Measurements from ENCODE around the gene FAM114A1.
"Not testable (repeated sequence)": the region's sequence is repeated elsewhere in the genome, so short reads cannot be mapped to it uniquely, and the experiment has no call there.

FAM114A1 gene

DNA sequence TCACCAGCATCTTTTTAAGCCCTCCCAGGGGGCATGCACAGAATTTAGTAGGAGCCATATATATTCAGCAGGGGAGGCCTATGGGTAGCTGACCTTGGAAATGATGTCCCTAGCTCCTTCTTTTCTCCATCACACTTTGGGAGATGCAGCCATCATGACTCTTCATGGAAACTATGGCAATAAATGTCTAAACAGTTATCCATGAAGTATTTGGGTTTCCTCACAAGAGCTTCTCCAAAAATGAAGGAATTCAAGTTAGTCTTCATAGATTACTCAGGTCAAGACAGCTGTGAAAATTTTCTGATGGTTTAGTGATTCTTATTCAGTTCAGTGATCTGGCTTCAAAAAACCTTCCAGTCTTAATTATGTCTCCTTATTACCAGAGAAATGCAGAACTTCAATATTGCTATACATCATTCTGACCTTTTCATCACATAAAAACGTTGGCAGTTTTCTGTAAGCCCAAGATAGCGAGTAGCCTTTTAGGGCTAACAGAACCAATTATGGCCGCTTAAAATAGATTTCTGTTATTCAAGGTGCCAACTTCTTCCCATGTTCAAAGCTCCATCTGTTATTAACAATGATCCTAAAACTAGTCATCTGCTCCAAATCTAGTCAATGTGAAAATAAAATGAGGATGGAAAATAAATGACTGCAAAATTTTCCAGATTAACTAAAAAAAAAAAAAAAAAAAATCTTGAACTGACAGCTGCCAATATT, 112.1 kb downstream of the FAM114A1 start:
- no peak for DNase-seq

DNA sequence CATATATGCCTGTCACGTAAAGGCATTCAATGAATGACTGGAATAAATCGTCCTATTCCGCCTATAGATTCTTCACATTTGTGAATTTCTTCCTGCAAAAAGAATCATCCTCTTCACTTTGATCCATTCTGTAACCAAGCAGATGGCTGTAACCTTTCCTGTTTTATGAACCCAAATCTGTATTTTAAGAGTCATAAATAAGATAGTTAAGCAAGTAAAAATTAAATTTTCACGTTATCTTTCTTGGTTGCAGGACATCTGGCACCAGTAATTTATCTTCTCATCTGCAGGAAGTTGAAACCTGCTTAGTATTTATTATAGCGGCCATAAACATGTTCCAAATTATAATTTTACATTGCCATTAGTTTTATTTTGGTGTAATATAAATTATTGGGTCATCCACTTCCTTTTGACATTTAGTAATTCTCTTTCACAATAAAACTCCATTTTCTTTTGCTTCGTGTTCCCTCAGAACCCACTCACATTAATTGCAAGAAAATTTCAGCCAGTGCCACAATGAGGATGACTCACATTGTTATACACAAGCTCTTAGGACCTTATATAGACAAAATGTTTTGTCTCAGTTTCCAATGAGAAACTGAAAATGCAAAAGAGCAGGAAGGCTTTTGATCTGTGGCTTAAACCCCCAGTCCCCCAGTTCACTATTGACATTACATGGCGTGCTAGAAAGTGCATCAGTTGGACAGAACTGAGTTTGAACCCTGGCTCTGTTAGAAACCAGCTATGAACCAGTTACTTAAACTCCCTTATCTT, 113.5 kb downstream of the FAM114A1 start:
- DNase-seq: no peak

DNA sequence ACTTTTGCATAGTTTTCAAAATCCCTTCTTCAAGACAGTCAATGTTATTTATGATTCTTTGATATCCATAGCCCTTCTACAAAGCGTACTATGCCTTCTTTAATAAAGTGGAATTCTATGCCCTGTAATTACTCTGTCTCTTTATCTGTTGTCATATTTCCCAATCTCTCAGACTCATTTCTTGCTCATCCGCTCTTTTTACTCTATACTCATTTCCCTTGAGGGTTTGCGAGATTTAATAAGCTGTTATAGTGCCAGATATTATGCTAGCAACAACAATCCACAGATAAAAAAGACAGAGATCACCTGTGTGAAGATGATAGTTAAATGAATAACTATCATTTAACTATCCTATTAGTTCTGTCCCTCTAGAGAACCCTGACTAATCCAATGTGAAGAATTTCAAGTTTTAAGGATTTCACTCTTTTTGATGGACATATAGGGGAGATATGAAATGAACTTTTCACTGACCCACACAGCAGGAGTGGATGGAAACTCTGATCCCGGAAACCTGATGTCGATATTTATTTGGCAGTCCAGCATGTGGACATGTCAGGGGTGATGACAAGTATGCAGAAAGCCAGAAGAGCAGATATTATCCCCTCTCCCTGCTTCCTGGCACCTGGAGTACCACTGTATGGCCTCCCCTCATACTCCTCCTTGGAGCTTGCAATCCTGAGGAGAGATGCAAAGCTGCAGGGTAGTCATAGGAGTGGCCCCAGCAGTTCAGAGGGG, 114.9 kb downstream of the FAM114A1 start:
- no peak for DNase-seq

DNA sequence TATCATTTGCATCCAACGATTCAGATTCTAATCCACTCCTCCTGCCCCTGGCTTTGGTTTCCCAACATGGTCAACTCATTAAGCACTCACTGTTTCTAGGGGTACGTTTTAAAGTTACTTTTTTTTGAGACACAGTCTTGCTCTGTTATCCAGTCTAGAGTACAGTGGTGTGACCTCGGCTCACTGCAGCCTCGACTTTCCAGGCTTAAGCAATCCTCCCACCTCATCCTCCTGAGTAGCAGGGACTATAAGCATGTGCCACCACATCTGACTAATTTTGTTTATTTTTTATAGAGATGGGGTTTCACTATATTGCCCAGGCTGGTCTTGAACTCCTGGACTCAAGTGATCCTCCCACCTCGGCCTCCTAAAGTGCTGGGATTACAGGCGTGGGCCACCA, 115.7 kb downstream of the FAM114A1 start:
- no peak for DNase-seq

DNA sequence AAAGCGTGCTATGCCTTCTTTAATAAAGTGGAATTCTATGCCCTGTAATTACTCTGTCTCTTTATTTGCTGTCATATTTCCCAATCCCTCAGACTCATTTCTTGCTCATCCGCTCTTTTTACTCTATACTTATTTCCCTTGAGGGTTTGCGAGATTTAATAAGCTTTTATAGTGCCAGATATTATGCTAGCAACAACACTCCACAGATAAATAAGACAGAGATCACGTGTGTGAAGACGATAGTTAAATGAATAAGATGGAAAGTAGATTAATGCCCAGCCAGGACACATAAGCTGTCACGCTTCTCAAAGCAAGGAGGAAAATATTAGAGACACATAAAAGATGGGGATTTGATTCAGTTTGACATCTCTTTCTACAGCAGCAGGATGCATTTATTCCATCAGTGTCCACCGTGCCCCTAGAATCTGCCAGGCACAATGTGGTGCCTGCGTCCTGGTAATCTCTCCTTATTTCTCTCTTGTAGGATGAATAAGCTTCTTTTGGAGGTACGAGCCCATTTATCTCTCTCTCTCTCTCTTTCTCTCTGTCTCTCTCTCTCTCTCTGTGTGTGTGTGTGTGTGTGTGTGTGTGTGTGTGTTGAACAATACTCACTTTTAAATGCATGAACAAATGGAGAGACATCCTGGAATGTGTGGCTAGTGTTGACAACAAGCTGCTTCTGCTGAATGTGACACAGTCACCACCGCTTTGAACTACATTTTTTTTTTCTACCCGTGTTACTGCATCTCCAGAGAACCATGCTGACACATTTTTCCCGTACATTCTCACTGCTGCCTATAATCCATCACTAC, 116.4 kb downstream of the FAM114A1 start:
- DNase-seq: no peak

DNA sequence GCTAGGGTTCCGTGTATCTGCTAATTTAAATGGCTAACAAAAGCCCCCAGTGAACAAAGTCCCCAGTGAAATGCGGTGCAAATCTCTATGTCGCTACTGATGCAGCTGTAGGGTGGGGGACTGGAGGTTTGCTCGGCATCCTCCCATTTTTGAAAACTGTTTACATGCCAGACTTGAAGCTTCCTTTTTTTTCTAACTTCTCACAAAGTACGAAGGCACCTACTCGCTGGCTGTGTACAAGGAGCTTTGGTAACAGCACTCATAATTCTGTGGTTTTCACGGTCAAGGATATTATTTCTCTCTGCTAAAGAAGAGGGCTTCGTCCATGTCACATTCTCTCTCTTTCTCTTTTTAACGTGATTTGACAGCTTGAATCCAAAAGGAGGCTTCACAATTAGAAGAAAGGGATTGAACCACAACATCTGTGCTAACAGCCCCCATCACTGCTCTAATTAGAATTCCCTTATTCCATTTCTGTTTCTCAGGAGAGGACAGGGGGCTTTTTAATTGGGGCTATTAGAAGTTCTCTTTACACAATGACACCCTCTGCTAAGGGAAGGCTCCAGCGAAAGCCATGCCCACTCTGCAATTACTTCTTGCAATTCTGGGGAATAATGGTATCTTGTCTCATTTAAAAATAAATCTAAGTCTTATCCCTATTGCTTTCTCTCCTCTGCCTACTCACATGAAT, 117.9 kb downstream of the FAM114A1 start:
- DNase-seq: no peak

DNA sequence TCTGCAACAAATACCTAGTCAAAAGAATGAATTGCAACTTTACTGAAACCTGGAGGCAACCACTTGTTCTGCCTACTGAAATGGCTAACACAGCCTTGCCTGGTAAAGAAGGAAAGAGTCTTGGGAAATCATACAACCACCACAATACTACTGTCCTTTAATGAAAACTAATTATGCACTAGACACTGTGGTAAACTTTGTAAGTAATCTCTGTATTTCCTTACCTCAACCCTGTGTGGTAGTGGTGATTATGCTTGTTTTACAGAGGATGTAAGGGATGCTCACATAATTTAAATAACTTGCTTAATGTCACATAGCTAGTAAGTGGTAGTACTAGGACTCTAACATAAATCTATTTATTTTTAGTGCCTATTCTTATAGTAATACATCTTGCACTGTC, 119.9 kb downstream of the FAM114A1 start:
- DNase-seq: no peak

DNA sequence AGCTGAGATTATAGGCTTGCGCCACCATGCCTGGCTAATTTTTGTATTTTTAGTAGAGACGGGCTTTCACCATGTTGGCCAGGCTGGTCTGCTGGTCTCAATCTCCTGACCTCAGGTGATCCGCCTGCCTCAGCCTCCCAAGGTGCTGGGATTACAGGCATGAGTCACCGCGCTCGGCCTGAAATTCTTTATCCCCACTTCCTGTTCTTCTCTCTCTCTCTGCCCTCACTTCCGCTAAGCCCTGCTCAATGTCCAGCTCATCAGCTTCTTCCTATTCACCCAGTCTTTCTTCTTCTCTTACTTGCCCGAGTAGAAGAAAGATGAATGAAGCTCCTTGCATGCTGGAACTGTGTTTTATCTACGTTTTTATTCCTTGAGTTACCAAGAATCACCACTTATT, 120.7 kb downstream of the FAM114A1 start:
- not testable (repeated sequence) for DNase-seq

DNA sequence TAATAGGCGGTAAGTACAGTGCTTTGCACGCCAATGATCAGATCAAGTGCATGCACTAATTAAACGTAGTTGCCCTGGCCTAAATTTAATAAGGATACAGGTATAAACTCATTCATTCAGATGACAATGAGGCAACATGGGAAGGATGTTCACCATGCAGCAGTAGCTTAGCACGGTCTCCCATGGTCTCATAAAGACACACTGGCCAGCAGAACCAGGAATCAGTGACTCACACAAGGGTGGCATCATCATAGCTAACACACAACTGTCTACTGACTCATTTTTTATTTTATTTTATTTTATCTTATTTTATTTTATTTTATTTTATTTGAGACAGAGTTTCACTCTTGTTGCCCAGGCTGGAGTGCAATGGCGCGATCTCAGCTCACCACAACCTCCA, 121.9 kb downstream of the FAM114A1 start:
- DNase-seq: no peak

DNA sequence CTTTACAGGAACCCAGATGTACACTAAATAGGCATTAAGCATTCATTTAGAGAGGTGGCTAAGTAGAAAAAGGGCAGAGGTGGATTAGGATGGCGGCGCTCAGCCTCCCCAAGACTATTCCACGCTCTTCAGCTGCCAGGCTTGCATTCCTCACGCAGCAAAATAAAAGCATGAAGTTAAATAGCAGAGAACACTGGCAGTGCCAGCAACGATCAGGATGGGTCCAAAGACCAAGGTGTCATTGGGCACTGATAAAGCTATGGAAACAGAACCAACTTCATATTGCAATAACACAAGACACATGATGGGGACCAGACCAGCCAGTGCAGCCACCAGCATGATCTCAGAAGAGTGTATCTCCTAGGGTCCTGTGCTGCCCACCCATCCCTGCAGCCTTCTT, 122.6 kb downstream of the FAM114A1 start:
- DNase-seq: no peak

DNA sequence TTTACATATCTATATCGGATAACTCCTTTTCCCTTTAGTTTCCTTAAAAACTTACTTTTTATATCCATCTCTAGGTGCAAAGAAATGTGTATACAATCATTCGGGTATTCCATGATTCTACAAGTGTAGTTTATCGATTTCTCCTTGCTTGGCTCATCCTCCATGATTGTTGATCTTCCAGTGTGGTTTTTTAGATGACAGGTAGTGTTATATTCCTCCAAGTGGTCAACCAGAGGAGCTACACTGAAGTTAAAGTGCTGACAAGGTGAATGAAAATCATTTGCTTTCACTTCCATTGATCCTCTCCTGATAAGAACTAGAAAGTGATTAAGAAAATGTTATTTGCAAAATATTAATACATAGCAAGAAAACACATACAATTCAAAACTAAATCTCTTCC, 126.1 kb downstream of the FAM114A1 start:
- no peak for DNase-seq

DNA sequence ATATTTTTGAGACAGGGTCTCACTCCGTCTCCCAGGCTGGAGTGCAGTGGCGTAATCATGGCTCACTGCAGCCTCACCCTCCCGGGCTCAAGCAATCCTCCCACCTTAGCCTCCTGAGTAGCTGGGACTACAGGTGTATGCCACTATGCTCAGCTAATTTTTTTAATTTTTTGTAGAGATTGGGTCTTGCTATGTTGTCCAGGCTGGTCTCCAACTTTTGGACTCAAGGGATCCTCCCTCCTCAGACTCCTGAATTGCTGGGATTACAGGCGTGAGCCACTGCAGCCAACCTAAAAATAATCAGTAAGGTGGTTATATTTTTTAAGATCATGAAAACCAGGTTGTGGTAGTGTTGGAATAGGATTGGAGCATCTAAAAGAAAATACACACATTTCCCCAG, 126.5 kb downstream of the FAM114A1 start:
- DNase-seq: no peak

All from activated naive CD4-positive, alpha-beta T cell treated with Interleukin-2 at 50 U/mL for 16 hours (primary cell).